ENCODE measurements around the gene CARF. TPM values are rescaled to one million over a fixed set of nuclear protein-coding genes. Genes with fewer than 3 reads are reported as not detected.
"Not testable (repeated sequence)": the region's sequence is repeated elsewhere in the genome, so short reads cannot be mapped to it uniquely, and the experiment has no call there.

Gene CARF
- total RNA-seq, 4 donors from 2014 or later = 14.4 to 32.6 (median 19.7) TPM

DNA sequence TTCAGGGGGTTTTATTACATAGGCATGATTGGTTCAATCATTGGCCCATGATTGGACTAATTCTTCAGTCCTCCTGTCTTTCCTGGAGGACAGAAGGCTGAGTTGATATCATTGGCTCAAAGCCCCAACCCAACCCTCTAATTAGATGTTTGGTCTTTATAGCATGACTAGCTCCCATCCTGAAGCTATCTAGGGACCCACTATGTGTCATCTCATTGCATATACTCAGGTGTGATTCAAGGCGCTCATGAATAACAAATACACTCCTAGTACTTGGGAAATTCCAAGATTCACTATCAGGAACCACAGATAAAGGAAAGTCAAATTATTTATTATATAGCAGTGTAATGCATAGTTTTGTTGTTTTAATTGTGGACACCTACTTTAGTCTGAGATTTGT is 77.7 kb downstream of the CARF start:
- DNase-seq (ENCODE audit: low spot score in 2 of 2) = no peak
- H3K4me1 ChIP-seq = no peaks in the 10 kb centered on the region
- H3K9me3 ChIP-seq = no peaks in the 10 kb centered on the region
- no peak overlapping the region for H3K27ac ChIP-seq
- H3K36me3 ChIP-seq = no peaks in the 10 kb centered on the region
- TF ChIP-seq CTCF (IDR thresholded peaks at IDR 0.05) = no peak
- TF ChIP-seq POLR2A (IDR thresholded peaks at IDR 0.05) = no peak
- TF ChIP-seq EP300 (IDR thresholded peaks at IDR 0.05) = no peak
- H3K27me3 ChIP-seq = no peaks in the 10 kb centered on the region
- 96 to 100% methylated on average over 1 of the region's 1 CpG for WGBS, 2 donors
- no peak overlapping the region for H3K4me3 ChIP-seq

GRCh38 chr2:202990501-202990900 is 78.4 kb downstream of the CARF start:
- DNase-seq (ENCODE audit: low spot score in 2 of 2) = no peak
- no peaks in the 10 kb centered on the region for H3K36me3 ChIP-seq
- no peaks in the 10 kb centered on the region for H3K9me3 ChIP-seq
- no peaks in the 10 kb centered on the region for H3K27me3 ChIP-seq
- no peak overlapping the region for H3K4me3 ChIP-seq
- no peaks in the 10 kb centered on the region for H3K4me1 ChIP-seq
- H3K27ac ChIP-seq = no peak overlapping the region
- TF ChIP-seq EP300 (IDR thresholded peaks at IDR 0.05) = no peak
- TF ChIP-seq POLR2A (IDR thresholded peaks at IDR 0.05) = no peak
- no peak for TF ChIP-seq CTCF (IDR thresholded peaks at IDR 0.05)
- WGBS, 2 donors = 92 to 94% methylated on average over 3 of the region's 3 CpGs

GRCh38 chr2:202997113-202997512 is 85.0 kb downstream of the CARF start:
- not testable (repeated sequence) for H3K36me3 ChIP-seq, H3K4me1 ChIP-seq, H3K9me3 ChIP-seq, H3K27me3 ChIP-seq, H3K27ac ChIP-seq, H3K4me3 ChIP-seq
- DNase-seq (ENCODE audit: low spot score in 2 of 2) = peak in 1 of 2 donors; percentile 11
- 53 to 56% methylated on average over 3 of the region's 3 CpGs for WGBS, 2 donors

GRCh38 chr2:203002054-203002821 is 90.2 kb downstream of the CARF start:
- 95 to 96% methylated on average over 3 of the region's 3 CpGs for WGBS, 2 donors
- Histone ChIP-seq H3K36me3 (peaks cover 0 to 6% (median 0%) of the 10 kb centered on the region in 3 donors), H3K27ac (no peak overlapping the region), H3K9me3 (no peaks in the 10 kb centered on the region), H3K4me3 (no peak overlapping the region), H3K27me3 (no peaks in the 10 kb centered on the region), H3K4me1 (no peaks in the 10 kb centered on the region)
- no peak for DNase-seq (ENCODE audit: low spot score in 2 of 2)
- TF ChIP-seq POLR2A (IDR thresholded peaks at IDR 0.05) (no peak), CTCF (IDR thresholded peaks at IDR 0.05) (no peak), EP300 (IDR thresholded peaks at IDR 0.05) (no peak)

- 91% methylated on average over 8 of the region's 8 CpGs for whole genome bisulfite sequencing, 2 donors
- Histone ChIP-seq H3K4me3 (no peak overlapping the region), H3K27me3 (no peaks in the 10 kb centered on the region), H3K36me3 (no peaks in the 10 kb centered on the region), H3K4me1 (no peaks in the 10 kb centered on the region), H3K27ac (no peak overlapping the region), H3K9me3 (no peaks in the 10 kb centered on the region)
- no peak for DNase-seq (ENCODE audit: low spot score in 2 of 2)
- TF ChIP-seq EP300 (IDR thresholded peaks at IDR 0.05) = no peak
- TF ChIP-seq CTCF (IDR thresholded peaks at IDR 0.05) = no peak
- TF ChIP-seq POLR2A (IDR thresholded peaks at IDR 0.05) = no peak
These were observed 91.6 kb downstream of the CARF start for GRCh38 chr2:203003716-203004115.
